Femur (tissue), 1 donor: ENCODE results near the gene ZBTB5.
A peak's percentile ranks its signal among the peaks of the same experiment; 100 is the strongest.
"Not testable (repeated sequence)": the region's sequence is repeated elsewhere in the genome, so short reads cannot be mapped to it uniquely, and the experiment has no call there.

Experiments
- DNase-seq: peaks from one replicate; pipeline ENCODE4 v3.0.0-alpha.2; 2017

Gene ZBTB5

DNA sequence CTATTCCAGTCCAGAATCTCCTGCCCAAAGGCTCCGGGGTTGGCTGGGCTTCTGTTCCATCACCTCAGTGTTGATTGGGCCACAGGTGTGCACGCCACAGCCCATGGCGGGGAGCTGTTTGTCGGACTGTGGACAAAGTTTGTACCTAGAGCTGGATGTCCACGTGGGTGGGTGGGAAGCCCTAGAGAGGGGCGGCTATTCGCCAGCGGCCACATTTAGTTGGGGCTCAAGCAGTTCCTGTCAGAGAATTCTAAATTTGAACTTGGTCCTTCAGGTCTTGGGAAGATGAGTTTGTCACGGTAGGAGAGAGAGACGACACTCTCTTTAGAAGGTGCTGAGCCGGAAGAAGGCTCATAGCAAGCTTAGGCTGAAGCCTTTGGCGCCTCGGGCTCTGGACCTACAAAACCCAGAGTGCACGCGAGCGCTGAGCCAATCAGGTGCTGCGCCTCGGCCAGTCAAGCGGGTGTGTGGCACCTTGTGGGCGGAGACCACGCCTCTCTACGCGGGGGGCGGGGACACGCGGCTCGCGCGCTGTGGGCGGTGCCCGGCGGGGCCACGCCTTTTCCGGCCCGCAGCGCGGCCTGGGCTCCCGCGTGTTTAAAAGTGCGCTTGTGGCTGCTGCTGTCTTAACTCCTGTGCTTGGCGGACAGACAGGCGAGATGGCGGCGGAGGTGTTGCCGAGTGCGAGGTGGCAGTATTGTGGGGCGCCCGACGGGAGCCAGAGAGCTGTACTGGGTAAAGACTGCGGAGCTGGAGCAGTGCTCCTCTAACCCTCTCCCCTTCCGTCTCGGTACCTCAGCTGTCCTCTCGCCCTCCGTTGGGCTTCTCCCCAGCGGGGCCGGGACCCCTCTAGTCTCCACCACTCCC lies 20.4 kb upstream of the ZBTB5 start, which contains the start of gene POLR1E:
POLR1E (plus strand) TSS at position 560 of the 867 bp plus-strand sequence; CDS start at position 660, 100 bp downstream.
- peak; percentile 94 for DNase-seq

- no peak for DNase-seq
Measured at GRCh38 chr9:37480759-37481158, 15.5 kb upstream of the ZBTB5 start.

- DNase-seq: not testable (repeated sequence)
Measured at GRCh38 chr9:37477987-37478619, 12.9 kb upstream of the ZBTB5 start.

GRCh38 chr9:37477443-37477842 lies 12.2 kb upstream of the ZBTB5 start:
- not testable (repeated sequence) for DNase-seq

GRCh38 chr9:37476930-37477329 lies 11.7 kb upstream of the ZBTB5 start:
- DNase-seq: no peak

DNA sequence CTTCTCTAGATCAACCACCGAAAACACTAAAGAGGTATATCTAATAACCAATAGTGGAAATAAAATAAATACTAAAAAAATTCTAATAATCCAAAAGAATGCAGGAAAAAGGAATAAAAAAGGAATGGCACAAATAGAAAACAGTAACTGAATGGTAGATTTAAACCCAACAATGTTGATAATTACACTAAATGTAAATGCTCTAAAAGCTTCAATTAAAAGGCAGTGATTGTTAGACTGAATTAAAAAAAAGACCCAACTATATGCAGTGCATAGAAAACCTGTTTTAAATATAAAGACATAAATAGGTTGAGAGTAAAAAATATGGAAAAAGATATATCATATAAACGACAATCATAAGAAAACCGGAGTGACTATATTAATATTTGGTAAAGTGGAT lies 9.2 kb upstream of the ZBTB5 start:
- DNase-seq: no peak

DNA sequence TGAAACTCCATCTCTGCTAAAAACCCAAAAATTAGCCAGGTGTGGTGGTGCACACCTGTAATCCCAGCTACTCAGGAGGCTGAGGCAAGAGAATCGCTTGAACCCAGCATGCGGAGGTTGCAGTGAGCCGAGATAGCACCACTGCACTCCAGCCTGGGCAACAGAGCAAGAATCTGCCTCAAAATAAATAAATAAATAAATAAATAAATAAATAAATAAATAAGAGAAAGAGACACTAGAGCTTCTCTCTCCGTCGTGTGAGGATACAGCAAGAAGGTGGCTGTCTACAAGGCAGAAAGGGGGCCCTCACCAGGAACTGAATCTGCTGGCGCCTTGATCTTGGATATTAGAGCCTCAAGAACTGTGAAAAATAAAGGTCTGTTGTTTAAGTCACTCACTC lies 8.7 kb upstream of the ZBTB5 start:
- DNase-seq: not testable (repeated sequence)

DNA sequence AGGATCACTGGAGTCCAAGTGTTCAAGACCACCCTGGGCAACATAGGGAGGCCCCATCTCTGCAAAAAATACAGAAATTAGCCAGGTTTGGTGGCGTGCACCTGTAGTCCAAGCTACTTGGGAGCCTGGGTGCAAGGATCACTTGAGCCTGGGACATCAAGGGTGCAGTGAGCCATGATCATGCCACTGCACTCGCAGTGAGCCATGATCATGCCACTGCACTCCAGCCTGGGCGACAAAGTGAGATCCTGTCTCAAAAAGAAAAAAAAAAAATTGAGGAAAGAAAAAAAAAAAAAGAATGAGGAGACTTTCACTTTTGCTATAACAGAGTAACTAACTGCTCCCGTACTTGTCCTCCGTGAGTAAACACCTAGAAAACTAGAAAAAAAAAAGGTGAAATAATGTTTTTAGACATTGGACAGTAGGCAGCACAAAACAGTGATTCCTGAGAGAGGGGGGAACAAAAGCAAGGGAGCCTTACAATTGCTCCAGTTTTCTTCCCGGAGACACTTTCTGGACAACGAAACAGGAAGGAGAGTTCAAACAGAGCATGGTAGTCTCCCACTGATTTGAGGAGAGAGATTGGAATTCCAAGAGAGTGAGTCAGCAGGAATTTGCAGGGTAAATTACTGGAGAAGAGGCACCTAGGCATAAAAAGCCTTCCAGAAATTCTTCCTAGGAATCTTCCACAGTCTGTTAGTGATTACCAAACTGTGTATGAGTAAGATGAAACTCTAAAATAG lies 6.9 kb upstream of the ZBTB5 start:
- no peak for DNase-seq

DNA sequence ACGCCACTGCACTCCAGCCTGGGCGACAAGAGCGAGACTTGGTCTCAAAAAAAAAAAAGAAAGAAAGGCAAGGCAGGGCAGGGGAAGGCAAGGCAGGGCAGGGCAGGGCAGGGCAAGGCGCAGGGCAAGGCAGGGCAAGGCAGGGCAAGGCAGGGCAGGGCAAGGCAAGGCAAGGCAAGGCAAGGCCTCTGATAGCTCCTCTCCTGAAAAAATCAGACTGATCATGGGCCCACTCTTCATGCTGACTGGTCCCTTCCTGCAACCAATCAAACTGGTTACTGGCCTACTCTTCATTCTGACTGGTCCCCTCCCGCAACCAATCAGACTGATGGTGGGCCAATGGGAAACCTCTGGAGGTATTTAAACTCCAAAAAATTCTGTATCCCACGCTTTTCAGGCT lies 3.4 kb upstream of the ZBTB5 start:
- DNase-seq: no peak

GRCh38 chr9:37467530-37467929 lies 2.3 kb upstream of the ZBTB5 start:
- not testable (repeated sequence) for DNase-seq

GRCh38 chr9:37466037-37466709 lies 923 bp upstream of the ZBTB5 start:
- DNase-seq: peak; percentile 92

- DNase-seq: no peak
Measured at GRCh38 chr9:37464426-37465248, 613 bp downstream of the ZBTB5 start.

DNA sequence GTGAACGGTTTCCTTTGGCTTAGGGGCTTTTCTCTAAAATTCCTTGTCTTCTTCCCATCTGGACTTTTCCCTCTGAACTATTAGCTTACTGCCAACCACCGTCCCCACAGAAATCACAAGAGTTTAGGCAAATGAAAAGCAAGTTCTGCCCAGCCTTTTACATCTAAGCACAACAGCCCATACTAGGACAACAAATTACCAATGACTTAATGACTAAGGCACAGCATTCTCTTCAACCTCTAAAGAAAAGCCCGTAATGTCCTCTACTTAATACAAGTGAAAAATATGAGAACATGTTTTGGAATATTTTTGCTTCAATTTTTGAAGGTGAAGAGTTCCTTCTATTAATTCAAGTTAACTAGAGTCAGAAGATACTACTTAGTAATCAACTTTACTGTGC lies 1.2 kb downstream of the ZBTB5 start:
- DNase-seq: no peak

DNA sequence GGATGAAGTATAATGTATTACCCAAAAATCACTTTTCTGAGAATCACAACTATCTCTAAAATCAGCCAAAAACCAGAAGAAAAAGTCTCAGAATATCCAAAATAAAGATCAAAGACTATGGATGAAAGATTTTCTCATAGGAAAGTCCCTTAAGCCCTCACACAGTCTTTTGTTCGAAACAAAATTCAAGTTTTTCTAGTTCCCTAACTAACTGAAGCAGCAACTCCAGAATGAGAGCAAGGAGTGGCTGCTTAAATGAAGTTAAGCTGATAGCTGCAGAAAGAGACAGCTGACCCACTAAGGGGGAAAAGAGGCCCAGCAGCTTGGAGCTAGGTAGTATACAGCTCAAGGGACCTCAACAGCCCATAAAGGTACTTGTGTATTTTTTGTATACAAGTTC lies 8.4 kb downstream of the ZBTB5 start:
- DNase-seq: no peak

DNA sequence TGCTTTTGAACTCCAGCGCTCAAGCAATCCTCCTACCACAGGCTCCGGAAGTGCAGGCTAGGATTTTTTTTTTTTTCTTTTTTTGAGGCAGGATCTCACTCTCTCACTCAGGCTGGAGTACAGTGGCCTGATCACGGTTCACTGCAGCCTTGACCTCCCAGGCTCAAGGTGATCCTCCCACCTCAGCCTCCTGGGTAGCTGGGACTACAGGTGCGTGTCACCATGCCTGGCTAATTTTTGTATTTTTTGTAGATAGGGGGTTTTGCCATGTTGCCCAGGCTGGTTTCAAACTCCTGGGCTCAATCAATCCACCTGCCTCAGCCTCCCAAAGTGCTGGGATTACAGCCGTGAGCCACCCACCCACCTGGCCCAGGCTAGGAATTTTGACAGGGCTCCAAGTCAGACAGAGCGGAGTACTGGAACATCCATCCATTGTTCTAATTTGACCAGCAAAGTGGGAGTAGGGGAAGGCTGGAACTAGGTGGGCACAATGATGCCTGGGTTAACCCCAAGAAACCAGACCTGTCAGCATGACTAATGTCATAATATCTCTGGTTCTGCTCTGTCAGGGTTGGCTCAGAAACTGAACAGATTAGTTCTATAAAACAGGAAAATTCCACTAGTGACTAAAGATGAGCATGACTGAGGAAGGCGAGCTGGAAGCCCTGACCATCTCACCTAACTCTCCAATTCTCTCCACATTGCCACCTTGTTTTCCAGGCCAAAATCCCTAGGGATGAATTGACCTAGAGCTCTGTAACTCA lies 9.2 kb downstream of the ZBTB5 start:
- no peak for DNase-seq

- DNase-seq: no peak
Measured at GRCh38 chr9:37454238-37454637, 11.0 kb downstream of the ZBTB5 start.

GRCh38 chr9:37453827-37454226 lies 11.4 kb downstream of the ZBTB5 start:
- no peak for DNase-seq

- no peak for DNase-seq
Measured at GRCh38 chr9:37452611-37453010, 12.6 kb downstream of the ZBTB5 start.

GRCh38 chr9:37451628-37452027 lies 13.6 kb downstream of the ZBTB5 start:
- DNase-seq: no peak

DNA sequence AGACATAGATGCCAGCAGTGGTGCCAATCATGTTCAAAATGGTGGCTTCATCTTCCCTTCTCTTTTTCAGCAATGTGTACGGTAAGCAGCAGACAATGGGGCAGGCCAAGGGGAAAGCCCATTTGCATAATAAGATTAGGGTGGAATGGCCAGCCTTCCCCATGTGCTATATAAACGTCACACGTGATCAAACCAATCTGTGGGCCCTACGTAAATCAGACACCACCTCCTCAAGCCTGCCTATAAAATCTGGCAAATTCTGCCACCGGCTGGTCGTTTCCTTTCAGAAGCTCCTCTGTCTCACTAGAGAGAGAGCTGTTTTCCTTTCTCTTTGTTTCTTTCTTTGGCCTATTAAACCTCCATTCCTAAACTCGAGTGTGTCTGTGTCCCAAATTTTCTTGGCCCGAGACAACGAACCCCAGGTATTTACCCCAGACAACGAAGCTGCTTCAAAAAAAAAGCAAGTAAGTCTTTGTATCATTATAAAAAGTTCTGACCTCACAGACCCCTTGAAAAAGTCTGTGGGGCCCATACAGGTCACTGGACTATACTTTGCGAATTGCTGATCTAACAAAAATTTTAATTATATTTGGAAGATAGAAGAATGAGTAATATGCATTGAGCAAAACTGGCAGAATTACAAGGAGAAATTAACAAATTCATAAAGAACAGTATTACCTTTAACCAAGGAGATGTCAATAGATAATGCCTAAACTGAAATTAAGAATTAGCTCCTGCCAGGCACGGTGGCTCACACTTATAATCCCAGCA lies 15.2 kb downstream of the ZBTB5 start:
- DNase-seq: no peak
